SHP77 (cell line): ENCODE data around the gene EPS8.
A peak's percentile ranks its signal among the peaks of the same experiment; 100 is the strongest.

Experiments
- DNase-seq, 2 experiments: peaks; one replicate each; lab custom pipeline; 2025; lab: John Stamatoyannopoulos, UW

EPS8 gene

DNA sequence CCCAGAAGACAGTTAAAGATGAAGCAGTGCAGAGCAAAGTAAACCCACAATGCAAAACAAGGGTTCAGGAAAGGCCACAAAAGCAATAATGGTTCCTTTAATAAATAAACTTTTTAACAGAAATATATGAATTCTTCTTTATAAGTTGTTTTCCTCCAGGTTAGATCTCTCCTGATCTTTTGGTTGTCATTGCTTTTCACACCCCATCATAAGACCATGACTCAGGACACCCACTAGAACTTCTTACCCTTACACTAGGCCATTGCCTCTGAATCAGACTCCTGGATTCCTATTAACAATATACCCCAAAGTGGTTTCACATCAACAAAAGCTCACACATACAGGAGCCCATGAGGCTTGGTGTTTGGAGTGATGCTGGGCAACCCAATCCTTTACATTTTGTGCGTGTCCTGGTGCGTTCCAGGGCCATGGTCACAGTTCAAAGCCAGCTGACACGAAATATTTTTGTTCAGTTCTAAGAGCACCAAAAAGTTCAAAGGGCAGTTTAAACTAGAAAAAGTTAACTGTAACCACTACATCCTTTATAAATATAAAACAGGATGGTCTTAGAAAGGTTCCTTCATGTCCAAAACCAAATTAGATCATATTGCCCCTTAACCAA, 187.0 kb downstream of the EPS8 start:
- no peak for DNase-seq

DNA sequence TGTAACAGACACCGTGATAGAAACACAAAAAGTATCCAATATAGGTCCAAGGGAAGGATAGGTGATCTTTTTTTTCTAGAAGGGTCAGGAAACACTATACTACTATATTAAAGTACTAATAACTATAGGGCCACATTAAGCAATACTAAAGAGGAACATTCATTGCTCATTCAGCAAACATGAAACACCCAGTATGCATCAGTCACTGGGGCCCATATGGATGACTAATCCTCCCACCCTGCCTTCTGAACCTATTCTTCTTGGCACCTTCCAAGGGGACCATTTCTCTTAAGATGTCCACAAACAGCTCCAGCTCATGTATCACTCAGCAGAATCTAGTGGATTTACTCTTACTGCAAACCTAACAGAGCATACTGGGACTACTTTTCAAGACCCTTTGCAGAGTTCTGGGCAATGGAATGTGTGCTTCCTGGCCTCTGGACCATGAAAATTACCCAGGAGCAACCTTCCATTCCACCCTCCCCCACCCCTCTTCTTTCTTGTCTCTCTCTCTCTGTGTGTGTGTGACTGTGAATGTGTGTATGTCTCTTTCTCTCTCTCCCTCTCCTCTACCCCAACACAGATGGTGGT, 187.9 kb downstream of the EPS8 start:
- DNase-seq = no peak

- no peak for DNase-seq
Measured at GRCh38 chr12:15600223-15600935, 188.8 kb downstream of the EPS8 start.

- no peak for DNase-seq
Measured at GRCh38 chr12:15599266-15600037, 189.7 kb downstream of the EPS8 start.

DNA sequence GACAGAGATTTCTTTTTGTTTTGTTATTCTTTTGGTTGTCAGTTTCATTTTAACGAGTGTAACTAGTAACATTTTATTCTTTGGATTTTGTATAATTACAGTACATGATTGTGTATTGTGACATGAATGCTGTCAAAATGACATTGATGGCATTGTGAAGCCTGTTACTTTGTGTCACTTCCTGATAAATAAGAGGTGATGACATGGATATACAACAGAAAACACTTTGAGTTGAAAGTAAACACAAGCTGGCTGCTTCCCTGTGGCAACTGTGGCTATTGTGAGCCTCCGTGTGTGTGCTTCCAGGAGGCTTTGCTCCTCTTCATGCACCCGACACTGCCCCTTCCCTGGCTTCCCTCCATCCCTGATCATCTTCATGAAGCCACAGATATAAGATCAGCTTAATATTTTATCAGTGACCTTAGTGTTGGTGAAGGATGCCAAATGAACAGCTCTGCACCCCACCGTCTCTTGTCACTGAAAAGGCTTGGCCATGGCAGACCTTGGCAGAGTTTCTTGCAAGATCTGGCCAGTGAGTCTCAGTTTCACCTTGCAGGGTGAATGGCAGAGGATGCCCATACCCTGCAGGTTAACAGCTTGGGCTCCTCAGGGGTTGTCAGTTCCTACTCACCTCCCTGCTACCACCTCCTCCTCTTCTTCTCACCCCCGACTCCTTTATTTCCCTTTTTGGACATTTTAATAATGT, 191.9 kb downstream of the EPS8 start:
- no peak for DNase-seq

- DNase-seq = no peak
Measured at GRCh38 chr12:15596174-15596573, 193.0 kb downstream of the EPS8 start.

DNA sequence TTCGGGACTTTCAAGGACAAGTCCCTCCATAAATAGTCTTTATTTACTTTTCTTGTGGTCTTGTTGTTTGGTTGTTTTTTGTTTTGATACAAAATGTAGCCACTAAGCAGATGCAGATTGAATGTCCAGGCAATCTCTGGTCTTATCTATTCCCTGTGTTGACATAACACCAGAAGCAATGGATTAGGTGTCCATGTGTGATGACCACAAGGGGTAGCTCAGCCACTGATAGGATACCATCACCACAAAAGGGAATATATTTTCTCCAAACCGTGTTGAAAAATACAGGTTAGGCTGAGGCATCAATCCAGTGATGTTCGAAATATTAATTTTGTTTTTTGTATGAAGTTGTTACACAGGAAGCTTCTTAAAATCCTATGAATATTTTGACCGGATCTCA, 196.3 kb downstream of the EPS8 start:
- DNase-seq = no peak

DNA sequence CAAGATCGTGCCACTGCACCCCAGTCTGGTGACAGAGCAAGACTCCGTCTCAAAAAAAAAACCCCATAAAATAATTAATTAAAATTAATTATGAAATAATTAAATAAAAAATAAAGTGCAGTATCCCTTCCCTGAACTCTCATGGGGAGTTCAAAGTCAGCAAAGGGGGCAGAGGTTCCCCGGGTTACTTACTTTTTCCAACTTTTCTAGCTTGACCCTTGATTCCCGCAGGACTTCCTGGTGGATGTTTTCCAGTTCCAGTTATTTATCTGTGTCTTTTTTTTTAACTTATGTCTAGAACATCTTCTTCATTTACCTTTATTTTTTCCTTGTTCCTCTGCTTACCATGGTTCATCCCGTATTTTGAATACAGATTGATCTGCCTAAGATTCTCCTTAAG, 197.4 kb downstream of the EPS8 start:
- DNase-seq = no peak

DNA sequence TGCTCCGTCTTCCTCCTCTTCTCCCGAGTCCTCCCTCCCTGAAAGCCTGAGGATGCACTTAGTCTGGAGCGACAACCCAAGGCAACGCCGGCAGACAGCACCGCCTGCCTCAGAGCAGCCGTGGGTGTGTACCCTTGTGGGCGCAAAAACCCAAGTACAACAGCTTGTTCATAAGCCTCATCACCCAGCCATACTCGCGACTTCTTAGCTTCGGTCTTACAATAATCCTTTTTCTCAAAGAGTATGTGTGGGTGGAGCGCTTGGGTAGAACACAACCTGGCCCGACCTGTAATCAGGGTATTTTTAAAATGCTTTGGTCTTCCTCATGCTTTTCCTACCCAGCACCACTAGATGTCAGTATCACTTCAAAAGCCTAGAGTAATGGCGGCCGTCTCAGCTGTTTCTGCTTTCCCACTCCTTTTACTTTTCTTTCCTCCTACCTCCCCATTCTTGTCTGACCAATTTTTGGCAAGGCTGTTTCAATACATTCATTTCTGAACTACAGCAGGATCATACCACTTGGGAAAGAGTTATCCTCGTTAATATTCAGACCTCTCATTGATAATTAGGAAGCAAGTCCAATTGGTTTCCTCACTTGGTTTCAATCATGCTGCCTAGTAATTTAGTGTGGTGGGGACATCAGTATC, 198.9 kb downstream of the EPS8 start:
- DNase-seq = peak in 1 of 2 experiments; percentile 32

DNA sequence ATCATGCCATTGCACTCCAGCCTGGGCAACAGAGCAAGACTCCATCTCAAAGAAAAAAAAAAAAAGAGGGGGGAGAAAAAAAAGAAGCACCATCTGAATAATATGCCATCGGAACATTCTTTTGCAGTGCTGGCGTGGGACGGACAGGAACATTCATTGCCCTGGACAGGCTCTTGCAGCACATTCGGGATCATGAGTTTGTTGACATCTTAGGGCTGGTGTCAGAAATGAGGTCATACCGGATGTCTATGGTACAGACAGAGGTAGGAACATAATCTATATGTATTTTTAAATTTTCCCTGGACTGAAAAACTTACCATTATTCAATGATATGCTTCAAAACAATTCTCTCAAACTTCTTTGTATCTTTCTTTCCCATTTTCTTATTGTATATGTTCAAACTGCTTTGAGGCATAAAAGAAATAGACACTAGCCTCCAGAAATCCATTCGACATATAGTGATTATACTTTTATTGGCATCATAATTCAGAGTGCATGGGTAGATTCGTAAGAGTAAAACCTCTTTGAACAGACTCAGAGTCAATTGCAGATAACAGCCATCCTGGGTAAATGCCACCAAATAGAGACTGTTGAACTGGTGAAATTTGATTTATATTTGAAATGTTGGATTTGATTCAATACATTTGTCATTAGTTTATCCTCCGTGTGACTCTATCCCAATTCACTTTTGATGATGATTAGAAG, 199.7 kb downstream of the EPS8 start:
- DNase-seq = no peak

GRCh38 chr12:15584366-15585041, 204.7 kb downstream of the EPS8 start:
- no peak for DNase-seq

- no peak for DNase-seq
Measured at GRCh38 chr12:15583804-15584203, 205.4 kb downstream of the EPS8 start.

- no peak for DNase-seq
Measured at GRCh38 chr12:15581006-15581405, 208.2 kb downstream of the EPS8 start.

- DNase-seq = no peak
Measured at GRCh38 chr12:15580431-15580830, 208.8 kb downstream of the EPS8 start.

- no peak for DNase-seq
Measured at GRCh38 chr12:15575671-15576541, 213.3 kb downstream of the EPS8 start.

- DNase-seq = no peak
Measured at GRCh38 chr12:15574353-15574752, 214.8 kb downstream of the EPS8 start.
